ENCODE data around the gene PRR4.

DNA sequence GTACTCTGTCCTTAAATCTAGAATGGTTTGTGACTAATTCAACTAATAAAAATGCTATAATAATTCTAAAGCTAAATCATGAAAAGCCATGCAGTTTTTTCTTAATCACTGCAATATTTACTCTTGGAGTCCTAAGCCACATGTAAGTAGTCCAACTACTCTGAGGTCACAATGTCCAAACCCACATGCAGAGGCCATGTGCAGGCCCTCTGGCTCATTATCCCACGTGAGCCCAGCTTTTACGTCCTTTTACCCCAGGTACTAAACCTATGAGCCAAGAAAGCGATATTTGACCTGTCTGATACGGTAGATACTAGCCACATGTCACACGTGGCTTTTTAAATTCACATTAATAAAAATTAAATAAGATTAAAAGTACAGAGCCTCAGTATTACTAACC, 47.6 kb upstream of the PRR4 start:
- TF ChIP-seq, protein P1, sequence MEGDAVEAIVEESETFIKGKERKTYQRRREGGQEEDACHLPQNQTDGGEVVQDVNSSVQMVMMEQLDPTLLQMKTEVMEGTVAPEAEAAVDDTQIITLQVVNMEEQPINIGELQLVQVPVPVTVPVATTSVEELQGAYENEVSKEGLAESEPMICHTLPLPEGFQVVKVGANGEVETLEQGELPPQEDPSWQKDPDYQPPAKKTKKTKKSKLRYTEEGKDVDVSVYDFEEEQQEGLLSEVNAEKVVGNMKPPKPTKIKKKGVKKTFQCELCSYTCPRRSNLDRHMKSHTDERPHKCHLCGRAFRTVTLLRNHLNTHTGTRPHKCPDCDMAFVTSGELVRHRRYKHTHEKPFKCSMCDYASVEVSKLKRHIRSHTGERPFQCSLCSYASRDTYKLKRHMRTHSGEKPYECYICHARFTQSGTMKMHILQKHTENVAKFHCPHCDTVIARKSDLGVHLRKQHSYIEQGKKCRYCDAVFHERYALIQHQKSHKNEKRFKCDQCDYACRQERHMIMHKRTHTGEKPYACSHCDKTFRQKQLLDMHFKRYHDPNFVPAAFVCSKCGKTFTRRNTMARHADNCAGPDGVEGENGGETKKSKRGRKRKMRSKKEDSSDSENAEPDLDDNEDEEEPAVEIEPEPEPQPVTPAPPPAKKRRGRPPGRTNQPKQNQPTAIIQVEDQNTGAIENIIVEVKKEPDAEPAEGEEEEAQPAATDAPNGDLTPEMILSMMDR (IDR thresholded peaks at IDR 0.05; ENCODE audit: borderline replicate concordance, extremely low read depth, low read length, poor library complexity, severe bottlenecking): no peak
- no peak for TF ChIP-seq EZH2 (IDR thresholded peaks at IDR 0.05; ENCODE audit: borderline replicate concordance, low read depth, low read length, severe bottlenecking)

All from DND-41 (cell line).